K562 (cell line): ENCODE measurements around the gene CSTA. TPM values are rescaled to one million over a fixed set of nuclear protein-coding genes. Genes with fewer than 3 reads are reported as not detected.

Experiments
- ATAC-seq: fragments of 200-7000 bp; cut with Tn5 transposase; 3 replicates; pipeline ENCODE4 v1.9.1; 2020; ENCODE audit warnings: moderate library complexity
- BruUV-seq: library from RNA; stranded (reverse); fragments of 400-500 nt; replicated peaks from 2 replicates; lab custom pipeline; 2021; lab: Mats Ljungman, UMichigan
- CTCF ChIA-PET: fragments of 300-600 bp; formaldehyde crosslinking; extraction: SDS; loops from one replicate; lab custom pipeline; 2021; ENCODE audit warnings: low intra/inter-chr PET ratio; lab: Yijun Ruan, JAX
- POLR2A ChIA-PET: fragments of 300-600, 350-650 bp; sonication (Branson Sonifier 250); formaldehyde crosslinking; extraction: SDS; loops from one replicate; lab custom pipeline; 2021; ENCODE audit warnings: antibody characterized with exemption, inconsistent platforms; lab: Yijun Ruan, JAX
- DNase-seq, 4 experiments: peaks; one replicate each; pipeline versions ENCODE4 v3.0.0 to v3.0.0-alpha.2; 2011 to 2018; ENCODE audit warnings: low spot score in 3 of 4, mixed read lengths in 3 of 4; ENCODE audit errors: extremely low read depth in 1 of 4
- FAIRE-seq: peaks from 2 replicates; lab custom pipeline; 2011; peaks lifted over from hg19 to GRCh38; lab: Jason Lieb, UNC
- H2AFZ ChIP-seq: 2 replicates; pipeline ENCODE4 v1.6.0; 2011; ENCODE audit warnings: low read depth, low read length, control low read depth, inconsistent platforms
- H3K27ac ChIP-seq: fragments of 200-600 bp; 3 replicates; pipeline ENCODE4 v1.8.0; 2011; ENCODE audit warnings: low read depth, mild to moderate bottlenecking, control low read depth, inconsistent platforms, low read length, moderate library complexity, mixed read lengths; ENCODE audit errors: extremely low read depth
- H3K27me3 ChIP-seq, 2 experiments: fragments of 300-600 bp in 1 of 2; 2 replicates in 1 of 2; 3 replicates in 1 of 2; pipeline versions ENCODE4 v1.6.0 to v1.8.0; 2011; ENCODE audit warnings: inconsistent platforms in 2 of 2, low read length in 2 of 2, mild to moderate bottlenecking in 1 of 2, mixed read lengths in 1 of 2, moderate library complexity in 1 of 2; ENCODE audit not compliant: control insufficient read depth in 2 of 2, insufficient read depth in 2 of 2
- H3K36me3 ChIP-seq: fragments of 300-600 bp; 3 replicates; pipeline ENCODE4 v1.8.0; 2011; ENCODE audit warnings: mild to moderate bottlenecking, low read length, inconsistent platforms; ENCODE audit not compliant: control insufficient read depth, insufficient read depth
- H3K4me1 ChIP-seq, 2 experiments: fragments of 200-600 bp in 1 of 2; replicated peaks in 1 of 2; 2 replicates in 1 of 2; 3 replicates in 1 of 2; pipeline versions ENCODE4 v1.5.1 to v1.8.0; 2011; ENCODE audit warnings: inconsistent platforms in 2 of 2, low read length in 2 of 2, mild to moderate bottlenecking in 1 of 2, mixed read lengths in 1 of 2, moderate library complexity in 1 of 2; ENCODE audit not compliant: control insufficient read depth in 2 of 2, insufficient read depth in 2 of 2
- H3K4me2 ChIP-seq: 2 replicates; pipeline ENCODE4 v1.6.1; 2011; ENCODE audit warnings: low read length, control low read depth, inconsistent platforms, mixed read lengths; ENCODE audit not compliant: insufficient read depth
- H3K4me3 ChIP-seq: fragments of 200-600 bp; sonication (generic), shearing (Covaris generic); 2 replicates; pipeline ENCODE4 v1.5.1; 2016; ENCODE audit warnings: control low read depth, inconsistent platforms
- H3K79me2 ChIP-seq: fragments of 200-600 bp; 3 replicates; pipeline ENCODE4 v1.8.0; 2011; ENCODE audit warnings: low read length, inconsistent platforms; ENCODE audit not compliant: control insufficient read depth, insufficient read depth
- H3K9ac ChIP-seq, 2 experiments: 2 replicates each; pipeline versions ENCODE4 v1.6.0 to v1.6.1; 2011; ENCODE audit warnings: low read depth in 2 of 2, low read length in 2 of 2, control low read depth in 1 of 2, inconsistent platforms in 1 of 2, mild to moderate bottlenecking in 1 of 2, mixed read lengths in 1 of 2; ENCODE audit not compliant: insufficient read depth in 1 of 2
- H3K9me1 ChIP-seq: one replicate; pipeline ENCODE4 v1.6.0; 2011; ENCODE audit warnings: inconsistent platforms, mild to moderate bottlenecking, low read length, moderate library complexity; ENCODE audit not compliant: control insufficient read depth, insufficient read depth
- H3K9me3 ChIP-seq: replicated peaks from 2 replicates; pipeline ENCODE4 v1.5.1; 2011; ENCODE audit warnings: low read depth, low read length, inconsistent platforms; ENCODE audit not compliant: control insufficient read depth, insufficient read depth
- H4K20me1 ChIP-seq: replicated peaks from 2 replicates; pipeline ENCODE4 v1.6.1; 2011; ENCODE audit warnings: low read length, inconsistent platforms, mixed read lengths; ENCODE audit not compliant: control insufficient read depth, insufficient read depth
- MAFG ChIP-seq: fragments of 450-650 bp; conservative IDR thresholded peaks from 2 replicates; pipeline ENCODE4 v1.6.1; 2016; ENCODE audit warnings: missing genetic modification characterization, missing compliant biosample characterization
- NCOA2 ChIP-seq, 2 experiments: fragments of 450-650 bp; IDR thresholded peaks; 2 replicates each; pipeline ENCODE4 v1.6.1; 2018; ENCODE audit warnings: mild to moderate bottlenecking in 2 of 2, moderate library complexity in 1 of 2; ENCODE audit not compliant: partially characterized antibody in 2 of 2
- RBM25 ChIP-seq: fragments of 200-400 bp; formaldehyde crosslinking; IDR thresholded peaks from 2 replicates; pipeline ENCODE4 v1.6.1; 2018; ENCODE audit warnings: low read length, low read depth, moderate library complexity; ENCODE audit not compliant: severe bottlenecking
- SREBF2 ChIP-seq: sonication (generic); formaldehyde crosslinking; IDR thresholded peaks from 2 replicates; pipeline ENCODE4 v1.4.0; 2020; ENCODE audit warnings: mild to moderate bottlenecking, missing genetic modification reagents
- TAF7 ChIP-seq: fragments of 450-650 bp; IDR thresholded peaks from 2 replicates; pipeline ENCODE4 v1.6.1; 2016; ENCODE audit warnings: missing genetic modification characterization, missing compliant biosample characterization
- TCFL5 ChIP-seq: fragments of 250-450 bp; sonication (Bioruptor Pico); conservative IDR thresholded peaks from 2 replicates; pipeline ENCODE4 v1.6.1; 2021; ENCODE audit warnings: mild to moderate bottlenecking, moderate library complexity, matching md5 sums
- TGIF2 ChIP-seq: sonication (generic); formaldehyde crosslinking; IDR thresholded peaks from 2 replicates; pipeline ENCODE4 v1.8.1; 2022; ENCODE audit warnings: mild to moderate bottlenecking, missing genetic modification reagents, moderate library complexity
- ZNF184 ChIP-seq: sonication (generic); formaldehyde crosslinking; IDR thresholded peaks from 2 replicates; pipeline ENCODE4 v1.5.0; 2020; ENCODE audit warnings: missing genetic modification reagents
- ZNF384 ChIP-seq: IDR thresholded peaks from 2 replicates; pipeline ENCODE4 v1.6.1; 2012; ENCODE audit warnings: low read depth, low read length, improper control_type of control experiment
- ZNF717 ChIP-seq: fragments of 250-450 bp; sonication (Bioruptor Pico); IDR thresholded peaks from 2 replicates; pipeline ENCODE4 v1.5.0; 2021
- ZNF77 ChIP-seq: fragments of 250-450 bp; sonication (Bioruptor Pico); IDR thresholded peaks from 2 replicates; pipeline ENCODE4 v1.5.0; 2020
- WGBS: fragments of 100-300 bp; shearing (Covaris generic); methylation state at CpG from one replicate; pipeline ENCODE4 v1.1.6; 2016; ENCODE audit warnings: low coverage, mixed read lengths; ENCODE audit not compliant: insufficient coverage; ENCODE audit errors: missing lambda C conversion rate; 5-methylcytosine and 5-hydroxymethylcytosine counted together
- in situ Hi-C: fragments of 300-500 bp; cut with MboI; formaldehyde crosslinking; loops from 4 replicates; pipeline ENCODE4 v1.15.0; 2018; ENCODE audit warnings: inconsistent platforms, mixed read lengths
- intact Hi-C: fragments of 100-400 bp; cut with micrococcal nuclease; formaldehyde crosslinking; loops from 2 replicates; pipeline ENCODE4 v1.14.2; 2022
- polyA plus RNA-seq, 8 experiments: library from polyadenylated mRNA; depleted of rRNA in 4 of 8; stranded (reverse) in 5 of 8; unstranded in 3 of 8; fragments of >200 nt; fragmentation: Nextera tagmentation in 2 of 8; fragmentation: Illumina TruSeq in 1 of 8; extraction: Ambion mirVana in 2 of 8; extraction: Trizol in 1 of 8; gene quantifications; 2 replicates each; pipeline versions ENCODE4 v1.2.1 to v1.2.3, GENCODE V29; 2011 to 2014; ENCODE audit warnings: inconsistent platforms in 1 of 8, missing spikeins in 1 of 8
- total RNA-seq, 7 experiments: library from RNA; depleted of rRNA in 6 of 7; stranded (reverse); fragments of >200 nt in 6 of 7; fragmentation: Illumina TruSeq in 2 of 7; extraction: Trizol in 2 of 7; gene quantifications; 2 replicates each; pipeline versions ENCODE4 v1.2.1 to v1.2.3, GENCODE V29; 2011 to 2021; ENCODE audit warnings: low replicate concordance in 1 of 7
- TF ChIP-seq, protein P1 (sequence below): fragments of 250-450 bp; sonication (Bioruptor Pico); IDR thresholded peaks from 2 replicates; pipeline ENCODE4 v1.4.0; 2020; ENCODE audit warnings: mild to moderate bottlenecking
- TF ChIP-seq, protein P2 (sequence below): fragments of 450-650 bp; IDR thresholded peaks from 2 replicates; pipeline ENCODE4 v1.6.1; 2014; ENCODE audit warnings: low read depth, mild to moderate bottlenecking, moderate library complexity, borderline replicate concordance
- TF ChIP-seq, protein P3 (sequence below): fragments of 450-650 bp; IDR thresholded peaks from 2 replicates; pipeline ENCODE4 v1.7.1; 2018; ENCODE audit warnings: mild to moderate bottlenecking, low read depth; ENCODE audit not compliant: partially characterized antibody
- TF ChIP-seq, protein P4 (sequence below): fragments of 450-650 bp; IDR thresholded peaks from 2 replicates; pipeline ENCODE4 v1.6.1; 2016; ENCODE audit warnings: mild to moderate bottlenecking

CSTA gene
- total and polyA plus RNA-seq, 9 of the 15 experiments (the other 6 are each of a cell fraction or from before 2014, with no cell fraction given), result 0.11 to 3.1 (median 1.1) TPM

DNA sequence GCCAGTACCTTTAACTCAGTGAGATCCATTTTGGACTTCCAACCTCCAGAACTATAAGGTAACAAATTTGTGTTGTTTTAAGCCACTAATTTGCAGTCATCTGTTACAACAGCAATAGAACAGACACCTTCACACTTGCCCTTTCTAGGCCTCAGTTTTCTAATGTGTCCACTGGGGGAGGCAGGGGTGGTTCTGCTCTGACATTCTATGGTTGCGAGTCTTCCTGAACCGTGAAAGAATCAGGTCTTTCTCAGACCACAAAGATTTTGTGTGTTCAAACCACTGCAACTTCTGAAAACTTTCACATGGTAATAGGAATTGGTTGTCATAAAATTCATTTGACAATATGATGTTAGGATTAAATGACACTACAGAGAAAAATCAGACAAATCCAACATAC is 26.8 kb upstream of the CSTA start:
- BruUV-seq, result no TSS peak
- H3K27me3 ChIP-seq, result no peaks in the 10 kb centered on the region; a peak in 1 of 5 replicates
- no peaks in the 10 kb centered on the region for H4K20me1 ChIP-seq
- in situ Hi-C loops, result no loop called here
- H3K27ac ChIP-seq, result no peak overlapping the region
- DNase-seq (no peak), ATAC-seq (no peak), FAIRE-seq (no peak)
- no peak overlapping the region for H2AFZ ChIP-seq
- H3K9me3 ChIP-seq, result no peaks in the 10 kb centered on the region
- H3K4me3 ChIP-seq, result no peak overlapping the region
- no peak overlapping the region for H3K4me2 ChIP-seq
- intact Hi-C loops, result no loop called here
- WGBS, result 9% methylated on average over 2 of the region's 2 CpGs
- no peaks in the 10 kb centered on the region for H3K9me1 ChIP-seq
- no peaks in the 10 kb centered on the region for H3K4me1 ChIP-seq
- H3K36me3 ChIP-seq, result no peaks in the 10 kb centered on the region
- CTCF ChIA-PET, result no interaction called here
- POLR2A ChIA-PET, result no interaction called here
- H3K9ac ChIP-seq, result no peak overlapping the region
- H3K79me2 ChIP-seq, result no peaks in the 10 kb centered on the region
- TF ChIP-seq NCOA2 (IDR thresholded peaks at IDR 0.05; ENCODE audit: partially characterized antibody in 2 of 2) (no peak), TAF7 (tag) (no peak), SREBF2 (CRISPR knock-in tag) (no peak), TCFL5 (CRISPR knock-in tag) (no peak), MAFG (tag) (no peak), ZNF184 (CRISPR knock-in tag) (no peak), ZNF77 (CRISPR knock-in tag) (no peak), ZNF717 (CRISPR knock-in tag) (no peak), TGIF2 (CRISPR knock-in tag) (no peak), RBM25 (no peak), ZNF384 (no peak)
- TF ChIP-seq, protein P1, sequence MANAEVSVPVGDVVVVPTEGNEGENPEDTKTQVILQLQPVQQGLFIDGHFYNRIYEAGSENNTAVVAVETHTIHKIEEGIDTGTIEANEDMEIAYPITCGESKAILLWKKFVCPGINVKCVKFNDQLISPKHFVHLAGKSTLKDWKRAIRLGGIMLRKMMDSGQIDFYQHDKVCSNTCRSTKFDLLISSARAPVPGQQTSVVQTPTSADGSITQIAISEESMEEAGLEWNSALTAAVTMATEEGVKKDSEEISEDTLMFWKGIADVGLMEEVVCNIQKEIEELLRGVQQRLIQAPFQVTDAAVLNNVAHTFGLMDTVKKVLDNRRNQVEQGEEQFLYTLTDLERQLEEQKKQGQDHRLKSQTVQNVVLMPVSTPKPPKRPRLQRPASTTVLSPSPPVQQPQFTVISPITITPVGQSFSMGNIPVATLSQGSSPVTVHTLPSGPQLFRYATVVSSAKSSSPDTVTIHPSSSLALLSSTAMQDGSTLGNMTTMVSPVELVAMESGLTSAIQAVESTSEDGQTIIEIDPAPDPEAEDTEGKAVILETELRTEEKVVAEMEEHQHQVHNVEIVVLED (CRISPR knock-in tag), result no peak
- TF ChIP-seq, protein P2, sequence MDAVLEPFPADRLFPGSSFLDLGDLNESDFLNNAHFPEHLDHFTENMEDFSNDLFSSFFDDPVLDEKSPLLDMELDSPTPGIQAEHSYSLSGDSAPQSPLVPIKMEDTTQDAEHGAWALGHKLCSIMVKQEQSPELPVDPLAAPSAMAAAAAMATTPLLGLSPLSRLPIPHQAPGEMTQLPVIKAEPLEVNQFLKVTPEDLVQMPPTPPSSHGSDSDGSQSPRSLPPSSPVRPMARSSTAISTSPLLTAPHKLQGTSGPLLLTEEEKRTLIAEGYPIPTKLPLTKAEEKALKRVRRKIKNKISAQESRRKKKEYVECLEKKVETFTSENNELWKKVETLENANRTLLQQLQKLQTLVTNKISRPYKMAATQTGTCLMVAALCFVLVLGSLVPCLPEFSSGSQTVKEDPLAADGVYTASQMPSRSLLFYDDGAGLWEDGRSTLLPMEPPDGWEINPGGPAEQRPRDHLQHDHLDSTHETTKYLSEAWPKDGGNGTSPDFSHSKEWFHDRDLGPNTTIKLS, result no peak
- TF ChIP-seq, protein P3, sequence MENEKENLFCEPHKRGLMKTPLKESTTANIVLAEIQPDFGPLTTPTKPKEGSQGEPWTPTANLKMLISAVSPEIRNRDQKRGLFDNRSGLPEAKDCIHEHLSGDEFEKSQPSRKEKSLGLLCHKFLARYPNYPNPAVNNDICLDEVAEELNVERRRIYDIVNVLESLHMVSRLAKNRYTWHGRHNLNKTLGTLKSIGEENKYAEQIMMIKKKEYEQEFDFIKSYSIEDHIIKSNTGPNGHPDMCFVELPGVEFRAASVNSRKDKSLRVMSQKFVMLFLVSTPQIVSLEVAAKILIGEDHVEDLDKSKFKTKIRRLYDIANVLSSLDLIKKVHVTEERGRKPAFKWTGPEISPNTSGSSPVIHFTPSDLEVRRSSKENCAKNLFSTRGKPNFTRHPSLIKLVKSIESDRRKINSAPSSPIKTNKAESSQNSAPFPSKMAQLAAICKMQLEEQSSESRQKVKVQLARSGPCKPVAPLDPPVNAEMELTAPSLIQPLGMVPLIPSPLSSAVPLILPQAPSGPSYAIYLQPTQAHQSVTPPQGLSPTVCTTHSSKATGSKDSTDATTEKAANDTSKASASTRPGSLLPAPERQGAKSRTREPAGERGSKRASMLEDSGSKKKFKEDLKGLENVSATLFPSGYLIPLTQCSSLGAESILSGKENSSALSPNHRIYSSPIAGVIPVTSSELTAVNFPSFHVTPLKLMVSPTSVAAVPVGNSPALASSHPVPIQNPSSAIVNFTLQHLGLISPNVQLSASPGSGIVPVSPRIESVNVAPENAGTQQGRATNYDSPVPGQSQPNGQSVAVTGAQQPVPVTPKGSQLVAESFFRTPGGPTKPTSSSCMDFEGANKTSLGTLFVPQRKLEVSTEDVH, result no peak
- TF ChIP-seq, protein P4, sequence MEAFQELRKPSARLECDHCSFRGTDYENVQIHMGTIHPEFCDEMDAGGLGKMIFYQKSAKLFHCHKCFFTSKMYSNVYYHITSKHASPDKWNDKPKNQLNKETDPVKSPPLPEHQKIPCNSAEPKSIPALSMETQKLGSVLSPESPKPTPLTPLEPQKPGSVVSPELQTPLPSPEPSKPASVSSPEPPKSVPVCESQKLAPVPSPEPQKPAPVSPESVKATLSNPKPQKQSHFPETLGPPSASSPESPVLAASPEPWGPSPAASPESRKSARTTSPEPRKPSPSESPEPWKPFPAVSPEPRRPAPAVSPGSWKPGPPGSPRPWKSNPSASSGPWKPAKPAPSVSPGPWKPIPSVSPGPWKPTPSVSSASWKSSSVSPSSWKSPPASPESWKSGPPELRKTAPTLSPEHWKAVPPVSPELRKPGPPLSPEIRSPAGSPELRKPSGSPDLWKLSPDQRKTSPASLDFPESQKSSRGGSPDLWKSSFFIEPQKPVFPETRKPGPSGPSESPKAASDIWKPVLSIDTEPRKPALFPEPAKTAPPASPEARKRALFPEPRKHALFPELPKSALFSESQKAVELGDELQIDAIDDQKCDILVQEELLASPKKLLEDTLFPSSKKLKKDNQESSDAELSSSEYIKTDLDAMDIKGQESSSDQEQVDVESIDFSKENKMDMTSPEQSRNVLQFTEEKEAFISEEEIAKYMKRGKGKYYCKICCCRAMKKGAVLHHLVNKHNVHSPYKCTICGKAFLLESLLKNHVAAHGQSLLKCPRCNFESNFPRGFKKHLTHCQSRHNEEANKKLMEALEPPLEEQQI, result no peak
